Measurements from ENCODE around the gene FICD. TPM values are rescaled to one million over a fixed set of nuclear protein-coding genes. Genes with fewer than 3 reads are reported as not detected.
A peak's percentile ranks its signal among the peaks of the same experiment; 100 is the strongest.

FICD gene
- total and polyA plus RNA-seq, 9 of the 15 experiments (the other 6 are each of a cell fraction or from before 2014, with no cell fraction given) = 0.88 to 4.5 (median 1.9) TPM

- TF ChIP-seq REST (IDR thresholded peaks at IDR 0.05; ENCODE audit: borderline replicate concordance) (no peak), REST (CRISPR knock-in tag; IDR thresholded peaks at IDR 0.05; ENCODE audit: low read depth) (no peak), PKNOX1 (IDR thresholded peaks at IDR 0.05) (peak; percentile 92), ZSCAN32 (CRISPR knock-in tag; IDR thresholded peaks at IDR 0.05) (no peak), CREM (IDR thresholded peaks at IDR 0.05; ENCODE audit: low read depth) (peak; percentile 54; the same call in 1 of the 2 replicates), CHD2 (IDR thresholded peaks at IDR 0.05; ENCODE audit: low read depth, low read length) (no peak), BRD9 (IDR thresholded peaks at IDR 0.05; ENCODE audit: low read depth, partially characterized antibody) (no peak), ZNF696 (CRISPR knock-in tag; conservative IDR thresholded peaks at IDR 0.05) (no peak), FOXJ2 (tag; IDR thresholded peaks at IDR 0.05) (no peak), ZNF551 (CRISPR knock-in tag; IDR thresholded peaks at IDR 0.05) (no peak), ZNF609 (CRISPR knock-in tag; IDR thresholded peaks at IDR 0.05; ENCODE audit: borderline replicate concordance) (no peak), COPS2 (conservative IDR thresholded peaks at IDR 0.05) (no peak), TOE1 (IDR thresholded peaks at IDR 0.05; ENCODE audit: borderline replicate concordance) (no peak), TOE1 (CRISPR knock-in tag; IDR thresholded peaks at IDR 0.05; ENCODE audit: borderline replicate concordance, low read depth) (no peak), SOX6 (IDR thresholded peaks at IDR 0.05) (no peak)
Measured at GRCh38 chr12:108477055-108477880, 37.8 kb upstream of the FICD start (continued).

Data from K562 (cell line).